GM12864 (cell line): Measurements from ENCODE around the gene CDK5R2.

Experiments used
- DNase-seq: peaks from one replicate; pipeline ENCODE4 v3.0.0-alpha.2; 2011; ENCODE audit warnings: low read depth
- H3K4me3 ChIP-seq: 2 replicates; pipeline ENCODE4 v1.5.1; 2011; ENCODE audit warnings: mild to moderate bottlenecking, low read depth, low read length, control low read depth
- CTCF ChIP-seq: IDR thresholded peaks from 2 replicates; pipeline ENCODE4 v1.5.1; 2011; ENCODE audit warnings: low read depth, mild to moderate bottlenecking, moderate library complexity, low read length, control low read depth, inconsistent platforms; ENCODE audit errors: missing control alignments

Gene CDK5R2

GRCh38 chr2:219003979-219004378 lies 44.5 kb downstream of the CDK5R2 start:
- H3K4me3 ChIP-seq, result no peak overlapping the region
- DNase-seq, result no peak
- TF ChIP-seq CTCF, result no peak

- no peak for TF ChIP-seq CTCF
- H3K4me3 ChIP-seq, result no peak overlapping the region
- no peak for DNase-seq
Measured at GRCh38 chr2:219009294-219009693, 49.8 kb downstream of the CDK5R2 start.

- DNase-seq, result no peak
- TF ChIP-seq CTCF, result peak; percentile 84
- H3K4me3 ChIP-seq, result no peak overlapping the region
Measured at GRCh38 chr2:219010162-219010756, 50.8 kb downstream of the CDK5R2 start.

GRCh38 chr2:219010873-219011272 lies 51.4 kb downstream of the CDK5R2 start:
- H3K4me3 ChIP-seq, result no peak overlapping the region
- no peak for DNase-seq
- TF ChIP-seq CTCF, result no peak
